ENCODE results near the gene TNNI2.

DNA sequence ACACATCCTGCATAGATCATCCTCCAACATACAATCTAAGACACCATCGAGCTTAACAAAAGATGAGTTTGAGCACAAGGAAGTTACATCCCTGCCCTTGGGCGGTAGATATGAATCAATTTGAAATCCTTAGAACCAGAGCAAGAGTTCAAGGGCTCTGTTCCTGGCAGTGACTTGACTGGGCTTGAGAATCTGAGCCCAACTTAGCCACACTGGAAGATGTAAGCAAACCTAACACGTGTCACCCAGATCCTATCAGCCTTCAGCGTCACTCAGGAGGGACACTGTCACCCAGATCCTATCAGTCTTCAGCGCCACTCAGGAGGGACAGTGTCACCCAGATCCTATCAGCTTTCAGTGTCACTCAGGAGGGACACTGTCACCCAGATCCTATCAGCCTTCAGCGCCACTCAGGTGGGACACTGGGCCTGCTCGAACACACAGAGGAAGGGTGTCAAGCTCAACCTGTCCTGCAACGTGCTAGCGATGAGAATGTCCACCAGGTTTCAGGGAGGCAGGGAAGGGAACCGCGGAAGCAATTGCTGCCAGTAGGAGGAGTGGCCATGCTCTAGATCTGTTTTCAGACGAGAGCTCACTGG, 42.3 kb upstream of the TNNI2 start:
- TF ChIP-seq CTCF (IDR thresholded peaks at IDR 0.05) (no peak), POLR2AphosphoS5 (IDR thresholded peaks at IDR 0.05) (no peak), POLR2A (IDR thresholded peaks at IDR 0.05) (no peak)

Data from gastroesophageal sphincter (tissue), 3 donors.